CD4-positive, alpha-beta T cell (primary cell): Measurements from ENCODE around the gene TACC3. TPM values are rescaled to one million over a fixed set of nuclear protein-coding genes. Genes with fewer than 3 reads are reported as not detected.

Source experiments
- ATAC-seq: fragments of 200-7000 bp; cut with Tn5 transposase; one replicate; pipeline ENCODE4 v1.10.0; 2022; ENCODE audit warnings: mild to moderate bottlenecking; ENCODE audit not compliant: poor library complexity
- CTCF ChIA-PET: fragments of 350-600 bp; sonication (Branson Sonifier 250); formaldehyde crosslinking; loops from one replicate; lab custom pipeline; 2021; ENCODE audit warnings: antibody characterized with exemption, inconsistent platforms; lab: Charles Lee
- POLR2A ChIA-PET: fragments of 350-600 bp; sonication (Branson Sonifier 250); formaldehyde crosslinking; loops from one replicate; lab custom pipeline; 2021; ENCODE audit warnings: antibody characterized with exemption, inconsistent platforms; lab: Charles Lee
- DNase-seq, 14 experiments: peaks; one replicate each; pipeline ENCODE4 v3.0.0-alpha.2; 2013 to 2020; ENCODE audit warnings: mixed read lengths in 2 of 14
- H3K27ac ChIP-seq, 2 donors: one replicate each; pipeline versions ENCODE4 v1.5.1 to v1.7.0; 2013; ENCODE audit warnings: low read length in 2 of 2, low read depth in 1 of 2, mild to moderate bottlenecking in 1 of 2
- H3K27me3 ChIP-seq, 2 experiments: 1 replicate in 1 of 2; 2 replicates in 1 of 2; pipeline versions ENCODE4 v1.6.1 to v1.7.0; 2013; ENCODE audit warnings: low read length in 2 of 2, control low read depth in 1 of 2, mild to moderate bottlenecking in 1 of 2, moderate library complexity in 1 of 2; ENCODE audit not compliant: insufficient read depth in 2 of 2, control insufficient read depth in 1 of 2
- H3K36me3 ChIP-seq: one replicate; pipeline ENCODE4 v1.6.1; 2013; ENCODE audit warnings: low read length, control low read depth; ENCODE audit not compliant: insufficient read depth
- H3K4me1 ChIP-seq: one replicate; pipeline ENCODE4 v1.6.1; 2013; ENCODE audit warnings: low read length, control low read depth; ENCODE audit not compliant: insufficient read depth
- H3K4me3 ChIP-seq: one replicate; pipeline ENCODE4 v1.5.1; 2013; ENCODE audit warnings: mild to moderate bottlenecking, low read length, moderate library complexity
- H3K9me3 ChIP-seq, 2 experiments: 1 replicate in 1 of 2; 2 replicates in 1 of 2; pipeline versions ENCODE4 v1.6.1 to v1.7.0; 2013; ENCODE audit warnings: low read length in 2 of 2, mild to moderate bottlenecking in 2 of 2, control low read depth in 1 of 2, moderate library complexity in 1 of 2; ENCODE audit not compliant: control insufficient read depth in 1 of 2, insufficient read depth in 1 of 2
- H3K27ac Mint-ChIP-seq: one replicate; pipeline ENCODE4 v1.8.0; 2020; ENCODE audit warnings: mixed read lengths
- H3K27me3 Mint-ChIP-seq: one replicate; pipeline ENCODE4 v1.8.0; 2021; ENCODE audit warnings: mixed read lengths
- H3K36me3 Mint-ChIP-seq: one replicate; pipeline ENCODE4 v1.8.0; 2021; ENCODE audit warnings: low read depth, mixed read lengths
- H3K4me1 Mint-ChIP-seq: one replicate; pipeline ENCODE4 v1.8.0; 2021; ENCODE audit warnings: low read depth, mixed read lengths
- H3K4me3 Mint-ChIP-seq: one replicate; pipeline ENCODE4 v1.8.0; 2020; ENCODE audit warnings: mild to moderate bottlenecking, mixed read lengths
- H3K9me3 Mint-ChIP-seq: one replicate; pipeline ENCODE4 v1.8.0; 2020; ENCODE audit warnings: mixed read lengths
- CTCF ChIP-seq: fragments of 200-600 bp; IDR thresholded peaks from one replicate; pipeline ENCODE4 v1.8.0; 2022; ENCODE audit warnings: antibody characterized with exemption, mild to moderate bottlenecking
- intact Hi-C, 2 experiments: fragments of 100-400 bp; cut with DNase I in 1 of 2; cut with micrococcal nuclease in 1 of 2; formaldehyde crosslinking; loops; one replicate each; pipeline versions ENCODE4 v1.15.1 to v1.9.0; 2023 to 2025; cut with DNase I, micrococcal nuclease
- total RNA-seq, 174 experiments: library from RNA in 2 of 174; stranded (reverse) in 2 of 174; gene quantifications; one replicate each; pipeline ENCODE4 v1.2.3 and lab custom pipeline; 2021 to 2026

Gene TACC3
- total RNA-seq, 2 experiments from 2014 or later: 123 TPM

GRCh38 chr4:1760521-1761071, 39.3 kb downstream of the TACC3 start:
- H3K9me3 Mint-ChIP-seq: no peaks in the 10 kb centered on the region
- H3K4me3 ChIP-seq: no peak overlapping the region
- no peak for ATAC-seq

GRCh38 chr4:1761130-1761689, 39.9 kb downstream of the TACC3 start:
- Histone ChIP-seq H3K27me3 (peaks cover 11 to 19% of the 10 kb centered on the region in 2 experiments), H3K27ac (no peak overlapping the region), H3K4me3 (no peak overlapping the region), H3K36me3 (no peaks in the 10 kb centered on the region), H3K4me1 (peaks cover 3% of the 10 kb centered on the region), H3K9me3 (peaks cover 0 to 12% of the 10 kb centered on the region in 2 experiments)
- ChIA-PET POLR2A (no interaction called here), CTCF (no interaction called here)
- H3K4me3 Mint-ChIP-seq: no peak overlapping the region
- TF ChIP-seq CTCF: no peak
- H3K27ac Mint-ChIP-seq: no peak overlapping the region
- no peaks in the 10 kb centered on the region for H3K36me3 Mint-ChIP-seq
- peaks cover 22% of the 10 kb centered on the region for H3K27me3 Mint-ChIP-seq
- no peaks in the 10 kb centered on the region for H3K9me3 Mint-ChIP-seq
- intact Hi-C loops: loop anchor here in 1 of 2 experiments (5.0 kb wide), 1 partner anchor 51 kb away; no protein-coding TSS in a partner anchor
- DNase-seq (no peak), ATAC-seq (no peak)
- H3K4me1 Mint-ChIP-seq: no peaks in the 10 kb centered on the region

More at GRCh38 chr4:1760521-1761071, 39.3 kb downstream of the TACC3 start:
- peaks cover 8 to 14% of the 10 kb centered on the region in 2 experiments for H3K27me3 ChIP-seq
- Mint-ChIP-seq H3K27ac (no peak overlapping the region), H3K36me3 (no peaks in the 10 kb centered on the region), H3K4me1 (no peaks in the 10 kb centered on the region), H3K4me3 (no peak overlapping the region), H3K27me3 (peaks cover 20% of the 10 kb centered on the region)
- H3K9me3 ChIP-seq: peaks cover 0 to 12% of the 10 kb centered on the region in 2 experiments
- ChIA-PET POLR2A (no interaction called here), CTCF (no interaction called here)
- no peak for DNase-seq
- no peak for TF ChIP-seq CTCF
- H3K36me3 ChIP-seq: no peaks in the 10 kb centered on the region
- intact Hi-C loops: loop anchor here in 1 of 2 experiments (5.0 kb wide), 1 partner anchor 52 kb away; no protein-coding TSS in a partner anchor
- H3K4me1 ChIP-seq: peaks cover 3% of the 10 kb centered on the region
- H3K27ac ChIP-seq: no peak overlapping the region

GRCh38 chr4:1762264-1763010, 41.1 kb downstream of the TACC3 start:
- Mint-ChIP-seq H3K27me3 (peaks cover 22% of the 10 kb centered on the region), H3K9me3 (no peaks in the 10 kb centered on the region), H3K27ac (no peak overlapping the region), H3K4me1 (no peaks in the 10 kb centered on the region), H3K4me3 (no peak overlapping the region), H3K36me3 (no peaks in the 10 kb centered on the region)
- no peak for TF ChIP-seq CTCF
- intact Hi-C loops: loop anchor here in 1 of 2 experiments (5.0 kb wide), 1 partner anchor 50 kb away; no protein-coding TSS in a partner anchor
- Histone ChIP-seq H3K9me3 (peaks cover 0 to 12% of the 10 kb centered on the region in 2 experiments), H3K27me3 (peaks cover 14 to 24% of the 10 kb centered on the region in 2 experiments), H3K4me1 (peaks cover 3% of the 10 kb centered on the region), H3K36me3 (no peaks in the 10 kb centered on the region), H3K4me3 (no peak overlapping the region), H3K27ac (no peak overlapping the region)
- POLR2A ChIA-PET: no interaction called here
- DNase-seq: no peak
- no peak for ATAC-seq
- CTCF ChIA-PET: no interaction called here
